ENCODE measurements around the gene HLCS. TPM values are rescaled to one million over a fixed set of nuclear protein-coding genes. Genes with fewer than 3 reads are reported as not detected.

HLCS gene
- total RNA-seq, 2 experiments from 2014 or later, result 12.5 to 15.5 TPM

GRCh38 chr21:36926989-36927718, 39.3 kb downstream of the HLCS start:
- ATAC-seq (no peak), DNase-seq (no peak)
- intact Hi-C loops (cut with micrococcal nuclease), result loop anchor here (5.0 kb wide), 3 partner anchors 180 to 425 kb away; no protein-coding TSS in a partner anchor
- Mint-ChIP-seq H3K4me3 (no peak overlapping the region), H3K36me3 (ENCODE audit: low read depth) (peaks cover 7% of the 10 kb centered on the region), H3K9me3 (no peaks in the 10 kb centered on the region), H3K4me1 (ENCODE audit: low read depth) (peaks cover 18% of the 10 kb centered on the region), H3K27ac (no peak overlapping the region), H3K27me3 (no peaks in the 10 kb centered on the region)
- no peak for TF ChIP-seq CTCF (IDR thresholded peaks at IDR 0.05)
- ChIA-PET POLR2A (no interaction called here), CTCF (interaction anchor here (0.6 to 3.9 kb wide), 15 partner anchors 10 to 423 kb away, joined by 3 to 19 read pairs (median 3); no protein-coding TSS in a partner anchor)

- no peak for TF ChIP-seq CTCF (IDR thresholded peaks at IDR 0.05)
- DNase-seq (no peak), ATAC-seq (no peak)
- ChIA-PET POLR2A (no interaction called here), CTCF (interaction anchor here (1.6 to 4.3 kb wide), 4 partner anchors 16 to 293 kb away, joined by 5 to 22 read pairs (median 8); no protein-coding TSS in a partner anchor)
- Mint-ChIP-seq H3K27ac (peak overlapping the region; percentile 72), H3K4me1 (ENCODE audit: low read depth) (peaks cover 18% of the 10 kb centered on the region), H3K27me3 (no peaks in the 10 kb centered on the region), H3K4me3 (peak overlapping the region; percentile 1), H3K36me3 (ENCODE audit: low read depth) (peaks cover 5% of the 10 kb centered on the region), H3K9me3 (no peaks in the 10 kb centered on the region)
- intact Hi-C loops (cut with micrococcal nuclease), result no loop called here
Observed at GRCh38 chr21:36923270-36923669, 43.2 kb downstream of the HLCS start.

- ChIA-PET CTCF (interaction anchor here (1.9 to 4.3 kb wide), 3 partner anchors 16 to 293 kb away, joined by 5 to 22 read pairs (median 11); no protein-coding TSS in a partner anchor), POLR2A (no interaction called here)
- Mint-ChIP-seq H3K4me3 (no peak overlapping the region), H3K36me3 (ENCODE audit: low read depth) (peaks cover 5% of the 10 kb centered on the region), H3K4me1 (ENCODE audit: low read depth) (peaks cover 18% of the 10 kb centered on the region), H3K27ac (no peak overlapping the region), H3K27me3 (no peaks in the 10 kb centered on the region), H3K9me3 (no peaks in the 10 kb centered on the region)
- TF ChIP-seq CTCF (IDR thresholded peaks at IDR 0.05), result no peak
- intact Hi-C loops (cut with micrococcal nuclease), result no loop called here
- DNase-seq (no peak), ATAC-seq (no peak)
Observed at GRCh38 chr21:36922861-36923260, 43.6 kb downstream of the HLCS start.

GRCh38 chr21:36918291-36918690, 48.2 kb downstream of the HLCS start:
- ChIA-PET CTCF (interaction anchor here (0.9 to 1.7 kb wide), 3 partner anchors 8 to 64 kb away, joined by 3 to 7 read pairs (median 3); no protein-coding TSS in a partner anchor), POLR2A (no interaction called here)
- no peak for DNase-seq
- no peak overlapping the region for H3K27ac Mint-ChIP-seq
- peaks cover 11% of the 10 kb centered on the region for H3K4me1 Mint-ChIP-seq (ENCODE audit: low read depth)
- no peak for TF ChIP-seq CTCF (IDR thresholded peaks at IDR 0.05)
- no peaks in the 10 kb centered on the region for H3K36me3 Mint-ChIP-seq (ENCODE audit: low read depth)
- H3K27me3 Mint-ChIP-seq, result no peaks in the 10 kb centered on the region
- no peaks in the 10 kb centered on the region for H3K9me3 Mint-ChIP-seq
- intact Hi-C loops (cut with micrococcal nuclease), result no loop called here
- ATAC-seq, result no peak
- H3K4me3 Mint-ChIP-seq, result no peak overlapping the region

Data from activated CD8-positive, alpha-beta T cell treated with anti-CD3 and anti-CD28 coated beads for 36 hours (primary cell).